OCI-LY3 (cell line): ENCODE measurements around the gene UST.

Experiments
- H2AFZ ChIP-seq: fragments of 200-600, 300-600 bp; shearing (Covaris generic); 2 replicates; pipeline ENCODE4 v1.6.0; 2014; ENCODE audit warnings: antibody characterized with exemption, low read depth, low read length
- H3K27ac ChIP-seq: fragments of 200-600, 300-600 bp; sonication (generic); 2 replicates; pipeline ENCODE4 v1.5.1; 2014; ENCODE audit warnings: mild to moderate bottlenecking, low read length, moderate library complexity, mixed read lengths
- H3K27me3 ChIP-seq: fragments of 200-600, 300-600 bp; sonication (generic); 2 replicates; pipeline ENCODE4 v1.6.1; 2014; ENCODE audit warnings: low read depth, low read length, mixed read lengths
- H3K36me3 ChIP-seq: fragments of 200-600, 300-600 bp; sonication (generic); replicated peaks from 2 replicates; pipeline ENCODE3; 2014; ENCODE audit warnings: low read depth, low read length, mixed read lengths
- H3K4me1 ChIP-seq: fragments of 300-600, 200-600 bp; sonication (generic); 2 replicates; pipeline ENCODE4 v1.6.1; 2014; ENCODE audit warnings: low read length, mixed read lengths
- H3K4me2 ChIP-seq: fragments of 200-600, 300-600 bp; sonication (generic); 2 replicates; pipeline ENCODE4 v1.6.1; 2014; ENCODE audit warnings: low read length, mixed read lengths
- H3K4me3 ChIP-seq: fragments of 300-600, 200-600 bp; sonication (generic); 2 replicates; pipeline ENCODE4 v1.5.1; 2014; ENCODE audit warnings: antibody characterized with exemption, mild to moderate bottlenecking, low read length, moderate library complexity
- H3K79me2 ChIP-seq: fragments of 300-600, 200-600 bp; shearing (Covaris generic); 2 replicates; pipeline ENCODE4 v1.6.1; 2014; ENCODE audit warnings: mild to moderate bottlenecking, low read length, mixed read lengths
- H3K9ac ChIP-seq: fragments of 300-600, 200-600 bp; shearing (Covaris generic); 2 replicates; pipeline ENCODE4 v1.6.0; 2014; ENCODE audit warnings: mild to moderate bottlenecking, low read length, moderate library complexity
- H3K9me3 ChIP-seq: fragments of 200-600, 300-600 bp; shearing (Covaris generic); 2 replicates; pipeline ENCODE4 v1.6.1; 2014; ENCODE audit warnings: low read length, mixed read lengths; ENCODE audit not compliant: insufficient read depth
- H4K20me1 ChIP-seq: fragments of 200-600, 300-600 bp; sonication (generic); 2 replicates; pipeline ENCODE4 v1.6.1; 2016; ENCODE audit warnings: low read length, mixed read lengths; ENCODE audit not compliant: insufficient read depth
- CTCF ChIP-seq: fragments of 200-600, 300-600 bp; sonication (generic); IDR thresholded peaks from 2 replicates; pipeline ENCODE4 v1.5.1; 2014; ENCODE audit warnings: antibody characterized with exemption, low read length, low read depth
- EZH2phosphoT487 ChIP-seq: fragments of 200-600 bp; shearing (Covaris generic); IDR thresholded peaks from 2 replicates; pipeline ENCODE4 v1.6.1; 2018; ENCODE audit warnings: antibody characterized with exemption, mixed run types, low read depth

UST gene

GRCh38 chr6:148959501-148959900 is 212.7 kb downstream of the UST start:
- Histone ChIP-seq H3K9ac (no peak overlapping the region), H3K36me3 (peaks cover 10% of the 10 kb centered on the region), H3K27ac (no peak overlapping the region), H2AFZ (no peak overlapping the region), H3K9me3 (no peaks in the 10 kb centered on the region), H3K4me2 (no peak overlapping the region), H3K79me2 (no peaks in the 10 kb centered on the region), H3K27me3 (no peaks in the 10 kb centered on the region), H3K4me1 (peaks cover 17% of the 10 kb centered on the region), H4K20me1 (no peaks in the 10 kb centered on the region), H3K4me3 (no peak overlapping the region)
- TF ChIP-seq EZH2phosphoT487 = no peak
- TF ChIP-seq CTCF = no peak

GRCh38 chr6:148962854-148963515 is 216.2 kb downstream of the UST start:
- TF ChIP-seq CTCF (no peak), EZH2phosphoT487 (no peak)
- no peak overlapping the region for H3K4me3 ChIP-seq
- peaks cover 15% of the 10 kb centered on the region for H3K4me1 ChIP-seq
- no peaks in the 10 kb centered on the region for H4K20me1 ChIP-seq
- no peak overlapping the region for H2AFZ ChIP-seq
- no peaks in the 10 kb centered on the region for H3K36me3 ChIP-seq
- H3K9ac ChIP-seq = no peak overlapping the region
- H3K4me2 ChIP-seq = no peak overlapping the region
- no peak overlapping the region for H3K27ac ChIP-seq
- H3K27me3 ChIP-seq = no peaks in the 10 kb centered on the region
- H3K79me2 ChIP-seq = no peaks in the 10 kb centered on the region
- no peaks in the 10 kb centered on the region for H3K9me3 ChIP-seq

GRCh38 chr6:148963738-148964137 is 216.9 kb downstream of the UST start:
- Histone ChIP-seq H3K9me3 (no peaks in the 10 kb centered on the region), H3K27ac (no peak overlapping the region), H3K4me1 (peaks cover 7% of the 10 kb centered on the region), H3K4me2 (no peak overlapping the region), H3K36me3 (no peaks in the 10 kb centered on the region), H4K20me1 (no peaks in the 10 kb centered on the region), H3K9ac (no peak overlapping the region), H2AFZ (no peak overlapping the region), H3K79me2 (no peaks in the 10 kb centered on the region), H3K27me3 (no peaks in the 10 kb centered on the region), H3K4me3 (no peak overlapping the region)
- TF ChIP-seq CTCF (no peak), EZH2phosphoT487 (no peak)

GRCh38 chr6:148964467-148964866 is 217.6 kb downstream of the UST start:
- H3K27ac ChIP-seq = no peak overlapping the region
- H3K79me2 ChIP-seq = no peaks in the 10 kb centered on the region
- no peaks in the 10 kb centered on the region for H4K20me1 ChIP-seq

More at GRCh38 chr6:148964467-148964866, 217.6 kb downstream of the UST start:
- no peak overlapping the region for H3K4me2 ChIP-seq
- no peaks in the 10 kb centered on the region for H3K27me3 ChIP-seq
- H3K4me3 ChIP-seq = no peak overlapping the region
- TF ChIP-seq CTCF (no peak), EZH2phosphoT487 (no peak)
- H3K36me3 ChIP-seq = no peaks in the 10 kb centered on the region
- peaks cover 3% of the 10 kb centered on the region; the same call in 1 of the 2 replicates for H3K4me1 ChIP-seq
- no peak overlapping the region for H2AFZ ChIP-seq
- H3K9me3 ChIP-seq = no peaks in the 10 kb centered on the region
- no peak overlapping the region for H3K9ac ChIP-seq
